ENCODE data around the gene JPH4. TPM values are rescaled to one million over a fixed set of nuclear protein-coding genes. Genes with fewer than 3 reads are reported as not detected.

The JPH4 gene
- total RNA-seq, 1 experiment from 2014 or later, result 0.15 TPM

DNA sequence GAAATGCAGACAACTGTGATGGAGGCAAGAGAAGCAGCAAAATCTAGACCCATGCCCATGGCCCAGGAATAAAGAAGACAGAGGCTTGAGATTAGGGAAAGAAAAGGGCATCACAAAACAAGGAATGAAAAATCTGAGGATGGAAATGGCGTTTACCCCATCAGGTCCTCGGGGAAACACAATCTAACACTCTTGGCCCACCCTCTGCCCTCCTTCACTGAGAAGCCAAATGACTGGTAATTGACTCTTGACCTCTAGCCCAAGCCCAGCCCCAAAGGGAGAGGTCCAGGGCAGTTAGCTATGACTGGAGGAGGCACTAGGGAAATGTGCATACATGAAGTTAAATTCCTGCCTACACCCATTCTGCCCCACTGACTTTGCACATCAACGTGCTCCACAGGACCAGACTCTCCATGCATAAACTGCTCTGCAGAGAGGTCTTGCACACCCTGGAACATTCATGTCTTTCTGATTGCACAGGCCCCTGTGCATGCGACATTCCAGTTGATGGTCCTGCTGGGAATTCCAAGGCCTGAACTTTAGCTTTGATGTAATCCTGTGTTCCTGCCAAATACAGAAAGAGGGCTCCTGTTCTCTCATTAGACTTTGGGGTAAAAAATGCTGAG lies 32.7 kb downstream of the JPH4 start:
- BruUV-seq (replicated peaks), result no TSS peak

More for the DNA sequence above, 32.7 kb downstream of the JPH4 start:
- H3K4me3 ChIP-seq (replicated peaks in 1 of 2; ENCODE audit: low read depth in 1 of 2, low read length in 2 of 2), result no peak overlapping the region
- CTCF ChIA-PET, result no interaction called here
- no peak for ATAC-seq
- no peaks in the 10 kb centered on the region for H3K9me2 ChIP-seq (ENCODE audit: insufficient read depth)
- no peak overlapping the region for H3K27ac ChIP-seq (ENCODE audit: low read depth, low read length)
- no peak overlapping the region for H2AFZ ChIP-seq (ENCODE audit: low read depth, low read length, poor library complexity, severe bottlenecking)
- intact Hi-C loops (cut with micrococcal nuclease), result no loop called here
- POLR2A ChIA-PET, result no interaction called here
- DNase-seq (ENCODE audit: low read depth, low spot score), result no peak
- RAD21 ChIA-PET (ENCODE audit: low non-redundant PET in 1 of 2, low total read pairs in 2 of 2, uncharacterized antibody in 2 of 2, unreplicated experiment in 2 of 2), result no interaction called here
- H3K4me2 ChIP-seq (ENCODE audit: low read length), result no peak overlapping the region
- H3K79me2 ChIP-seq (ENCODE audit: insufficient read depth, low read length), result no peaks in the 10 kb centered on the region
- H3K36me3 ChIP-seq (ENCODE audit: control insufficient read depth in 1 of 2, insufficient read depth in 2 of 2, low read length in 2 of 2), result no peaks in the 10 kb centered on the region
- H3K27me3 ChIP-seq (ENCODE audit: insufficient read depth, low read length), result no peaks in the 10 kb centered on the region
- H3K9ac ChIP-seq (ENCODE audit: low read length), result no peak overlapping the region
- no peaks in the 10 kb centered on the region for H4K20me1 ChIP-seq (ENCODE audit: insufficient read depth)
- H3K4me1 ChIP-seq (ENCODE audit: control insufficient read depth in 1 of 2, insufficient read depth in 2 of 2, low read length in 2 of 2), result peaks cover 0 to 3% of the 10 kb centered on the region in 2 experiments; a peak in 3 of 4 replicates
- TF ChIP-seq SRF (IDR thresholded peaks at IDR 0.05; ENCODE audit: low read depth), result no peak
- TF ChIP-seq ZFX (IDR thresholded peaks at IDR 0.05), result no peak
- TF ChIP-seq, protein P1, sequence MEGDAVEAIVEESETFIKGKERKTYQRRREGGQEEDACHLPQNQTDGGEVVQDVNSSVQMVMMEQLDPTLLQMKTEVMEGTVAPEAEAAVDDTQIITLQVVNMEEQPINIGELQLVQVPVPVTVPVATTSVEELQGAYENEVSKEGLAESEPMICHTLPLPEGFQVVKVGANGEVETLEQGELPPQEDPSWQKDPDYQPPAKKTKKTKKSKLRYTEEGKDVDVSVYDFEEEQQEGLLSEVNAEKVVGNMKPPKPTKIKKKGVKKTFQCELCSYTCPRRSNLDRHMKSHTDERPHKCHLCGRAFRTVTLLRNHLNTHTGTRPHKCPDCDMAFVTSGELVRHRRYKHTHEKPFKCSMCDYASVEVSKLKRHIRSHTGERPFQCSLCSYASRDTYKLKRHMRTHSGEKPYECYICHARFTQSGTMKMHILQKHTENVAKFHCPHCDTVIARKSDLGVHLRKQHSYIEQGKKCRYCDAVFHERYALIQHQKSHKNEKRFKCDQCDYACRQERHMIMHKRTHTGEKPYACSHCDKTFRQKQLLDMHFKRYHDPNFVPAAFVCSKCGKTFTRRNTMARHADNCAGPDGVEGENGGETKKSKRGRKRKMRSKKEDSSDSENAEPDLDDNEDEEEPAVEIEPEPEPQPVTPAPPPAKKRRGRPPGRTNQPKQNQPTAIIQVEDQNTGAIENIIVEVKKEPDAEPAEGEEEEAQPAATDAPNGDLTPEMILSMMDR (IDR thresholded peaks at IDR 0.05 in 2 of 3, conservative IDR thresholded peaks at IDR 0.05 in 1 of 3; ENCODE audit: borderline replicate concordance in 1 of 3, insufficient read depth in 1 of 3, low read depth in 2 of 3, low read length in 2 of 3), result no peak
- TF ChIP-seq EGR1 (IDR thresholded peaks at IDR 0.05; ENCODE audit: low read depth), result no peak
- TF ChIP-seq, protein P2, sequence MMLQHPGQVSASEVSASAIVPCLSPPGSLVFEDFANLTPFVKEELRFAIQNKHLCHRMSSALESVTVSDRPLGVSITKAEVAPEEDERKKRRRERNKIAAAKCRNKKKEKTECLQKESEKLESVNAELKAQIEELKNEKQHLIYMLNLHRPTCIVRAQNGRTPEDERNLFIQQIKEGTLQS (IDR thresholded peaks at IDR 0.05), result no peak
- TF ChIP-seq JUND (IDR thresholded peaks at IDR 0.05), result no peak
- no peak for TF ChIP-seq MAX (IDR thresholded peaks at IDR 0.05)
- no peak for TF ChIP-seq ZBTB33 (IDR thresholded peaks at IDR 0.05; ENCODE audit: extremely low read depth, insufficient replicate concordance, low read length)
- no peak for TF ChIP-seq SP1 (IDR thresholded peaks at IDR 0.05; ENCODE audit: low read depth)
- no peak for TF ChIP-seq EZH2 (IDR thresholded peaks at IDR 0.05)
- TF ChIP-seq ELF1 (IDR thresholded peaks at IDR 0.05; ENCODE audit: borderline replicate concordance, low read depth), result no peak
- TF ChIP-seq REST (IDR thresholded peaks at IDR 0.05; ENCODE audit: low read depth), result no peak
- no peak for TF ChIP-seq EZH2phosphoT487 (IDR thresholded peaks at IDR 0.05; ENCODE audit: borderline replicate concordance)
- no peak for TF ChIP-seq SIN3A (IDR thresholded peaks at IDR 0.05; ENCODE audit: low read depth)
- no peak for TF ChIP-seq YY1 (IDR thresholded peaks at IDR 0.05; ENCODE audit: extremely low read depth, insufficient replicate concordance, low read depth, low read length)
- no peak for TF ChIP-seq ZNF274 (IDR thresholded peaks at IDR 0.05; ENCODE audit: low read depth, low read length)
- TF ChIP-seq CBX3 (IDR thresholded peaks at IDR 0.05; ENCODE audit: low read depth), result no peak
- no peaks in the 10 kb centered on the region for H3K9me3 ChIP-seq (ENCODE audit: control insufficient read depth in 1 of 2, insufficient read depth in 1 of 2, low read depth in 1 of 2, low read length in 2 of 2)
